ENCODE measurements around the gene ARL4D. TPM values are rescaled to one million over a fixed set of nuclear protein-coding genes. Genes with fewer than 3 reads are reported as not detected.

ARL4D gene
- total and polyA plus RNA-seq, 2 of the 8 experiments (the other 6 are each of a cell fraction or from before 2014, with no cell fraction given) = 8.4 to 9.2 TPM

GRCh38 chr17:43385046-43385831 is 13.6 kb upstream of the ARL4D start (continued):
- TF ChIP-seq USF2 (IDR thresholded peaks at IDR 0.05; ENCODE audit: low read length) = no peak
